Gastroesophageal sphincter (tissue), 3 donors: ENCODE measurements around the gene ITPKB.

Source experiments
- CTCF ChIP-seq, 4 experiments: fragments of 200-600 bp in 2 of 4; fragments of 450-650 bp in 2 of 4; sonication (generic) in 1 of 4; IDR thresholded peaks; one replicate each; pipeline ENCODE4 v1.5.1; 2017 to 2019; ENCODE audit warnings: antibody characterized with exemption in 4 of 4, mild to moderate bottlenecking in 2 of 4, moderate library complexity in 2 of 4
- EP300 ChIP-seq: sonication (generic); formaldehyde crosslinking; IDR thresholded peaks from one replicate; pipeline ENCODE4 v1.6.1; 2017; ENCODE audit warnings: antibody characterized with exemption, mild to moderate bottlenecking
- POLR2A ChIP-seq, 2 donors: fragments of 450-650 bp; IDR thresholded peaks; one replicate each; pipeline ENCODE4 v1.6.1; 2017; ENCODE audit warnings: antibody characterized with exemption in 2 of 2, mild to moderate bottlenecking in 2 of 2, moderate library complexity in 1 of 2
- POLR2AphosphoS5 ChIP-seq: sonication (generic); formaldehyde crosslinking; IDR thresholded peaks from one replicate; pipeline ENCODE4 v1.6.1; 2017; ENCODE audit warnings: antibody characterized with exemption

GRCh38 chr1:226751214-226751613, 12.1 kb upstream of the ITPKB start:
- TF ChIP-seq CTCF (IDR thresholded peaks at IDR 0.05) (no peak), POLR2A (IDR thresholded peaks at IDR 0.05) (no peak), POLR2AphosphoS5 (no peak), EP300 (no peak)
